H1 (cell line): ENCODE data around the gene LNX2. TPM values are rescaled to one million over a fixed set of nuclear protein-coding genes. Genes with fewer than 3 reads are reported as not detected.

ENCODE experiments used
- HDAC6 ChIP-seq: IDR thresholded peaks from one replicate; pipeline ENCODE4 v1.7.1; 2012; ENCODE audit warnings: low read depth, mild to moderate bottlenecking, inconsistent platforms, low read length, moderate library complexity
- polyA plus RNA-seq, 7 experiments: library from polyadenylated mRNA; depleted of rRNA in 3 of 7; stranded (reverse) in 5 of 7; unstranded in 2 of 7; fragments of >200 nt in 5 of 7; fragments of 200-250 nt in 2 of 7; gene quantifications; 1 replicate in 5 of 7; 2 replicates in 1 of 7; 4 replicates in 1 of 7; pipeline versions ENCODE4 v1.2.1 to v1.2.3, GENCODE V29; 2011 to 2013; ENCODE audit warnings: missing spikeins in 2 of 7, mixed read lengths in 2 of 7
- total RNA-seq: library from RNA; stranded (reverse); fragmentation: NEBNext Ultra II Directional; extraction: Animal tissue kit (Norgen Biotek cat#: 25700); gene quantifications from 2 replicates; pipeline ENCODE4 v1.2.1, GENCODE V29; 2021

LNX2 gene
- total and polyA plus RNA-seq, 2 of the 8 experiments (the other 6 are each of a cell fraction or from before 2014, with no cell fraction given), result 6.4 to 13.9 TPM

DNA sequence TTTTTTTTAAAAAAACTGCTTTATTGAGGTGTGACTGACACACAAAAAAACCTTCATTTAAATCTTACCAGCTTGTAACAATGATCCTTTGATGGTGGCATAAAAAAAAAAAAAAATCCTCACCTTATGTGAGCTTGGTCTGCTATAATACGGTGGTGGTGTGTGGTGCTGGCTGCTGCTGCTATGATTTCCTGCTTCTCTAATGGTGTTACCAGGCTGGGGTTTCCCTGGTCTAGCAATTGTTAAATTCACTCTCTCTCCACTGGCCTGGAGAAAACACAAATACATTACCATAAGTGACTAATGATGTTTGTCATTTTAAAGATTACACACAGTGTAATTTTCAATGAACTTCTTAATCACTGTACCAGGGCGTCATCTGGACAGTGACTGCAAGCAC, 60.6 kb downstream of the LNX2 start (continued):
- TF ChIP-seq HDAC6, result no peak
